Lung microvascular endothelial cell (primary cell): ENCODE measurements around the gene ITGA1. TPM values are rescaled to one million over a fixed set of nuclear protein-coding genes. Genes with fewer than 3 reads are reported as not detected.
"Not testable (repeated sequence)": the region's sequence is repeated elsewhere in the genome, so short reads cannot be mapped to it uniquely, and the experiment has no call there.

Experiments
- DNase-seq, 2 donors: peaks; one replicate each; pipeline versions ENCODE4 v3.0.0 to v3.0.0-alpha.2; 2010; ENCODE audit warnings: low read depth in 2 of 2
- total RNA-seq: library from RNA; depleted of rRNA; stranded (reverse); fragments of >200 nt; gene quantifications from 2 replicates; pipeline ENCODE4 v1.2.1, GENCODE V29; 2014

ITGA1 gene
- total RNA-seq, 1 donor from 2014 or later, result 43.8 TPM

- DNase-seq, result peak; percentile 77
Observed at GRCh38 chr5:52800394-52801213, 12.9 kb downstream of the ITGA1 start.

- DNase-seq, result peak; percentile 48 to 52
Observed at GRCh38 chr5:52801329-52801728, 13.6 kb downstream of the ITGA1 start.

GRCh38 chr5:52802272-52802973, 14.7 kb downstream of the ITGA1 start:
- DNase-seq, result no peak

GRCh38 chr5:52802974-52803336, 15.2 kb downstream of the ITGA1 start:
- no peak for DNase-seq

DNA sequence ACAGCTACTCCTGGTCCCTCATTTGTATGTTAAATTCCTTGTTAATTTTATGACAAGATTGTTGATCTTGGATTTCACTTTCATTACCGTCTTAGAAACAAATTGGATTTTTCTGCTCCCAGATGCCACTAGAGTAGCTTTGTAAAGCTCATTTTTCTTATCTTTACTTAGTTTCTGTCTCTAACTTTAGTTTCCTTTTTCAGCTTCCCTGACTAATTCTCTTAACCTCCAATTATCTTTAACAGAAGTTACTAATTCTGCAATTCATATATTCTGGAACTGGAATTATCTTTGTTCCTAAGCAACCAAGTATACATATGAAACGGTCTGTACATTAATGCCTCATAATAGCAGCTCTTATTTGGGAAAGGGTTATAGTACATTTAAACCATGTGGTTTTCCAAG, 16.7 kb downstream of the ITGA1 start:
- no peak for DNase-seq

- DNase-seq, result no peak
Observed at GRCh38 chr5:52804981-52805380, 17.3 kb downstream of the ITGA1 start.

GRCh38 chr5:52805615-52806014, 17.9 kb downstream of the ITGA1 start:
- DNase-seq, result no peak

DNA sequence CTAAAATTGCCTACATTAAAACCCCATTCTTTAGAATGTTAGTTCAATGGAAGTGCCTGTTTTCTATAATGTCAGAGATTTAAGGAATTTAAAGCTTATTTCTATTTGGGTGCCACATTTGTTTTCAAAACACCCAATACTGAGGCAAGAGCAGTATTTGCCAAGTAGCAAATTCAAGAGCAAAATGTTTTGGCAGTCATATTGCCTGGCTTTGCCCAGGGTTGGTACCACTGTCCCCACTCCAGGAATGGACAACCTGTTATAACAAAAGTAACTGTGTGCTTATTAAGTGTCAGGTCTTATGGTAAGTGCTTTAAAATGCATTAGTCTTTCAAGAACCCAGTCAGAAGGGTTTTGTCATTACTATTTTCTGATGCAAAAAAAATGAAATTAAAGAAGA, 19.3 kb downstream of the ITGA1 start:
- no peak for DNase-seq

DNA sequence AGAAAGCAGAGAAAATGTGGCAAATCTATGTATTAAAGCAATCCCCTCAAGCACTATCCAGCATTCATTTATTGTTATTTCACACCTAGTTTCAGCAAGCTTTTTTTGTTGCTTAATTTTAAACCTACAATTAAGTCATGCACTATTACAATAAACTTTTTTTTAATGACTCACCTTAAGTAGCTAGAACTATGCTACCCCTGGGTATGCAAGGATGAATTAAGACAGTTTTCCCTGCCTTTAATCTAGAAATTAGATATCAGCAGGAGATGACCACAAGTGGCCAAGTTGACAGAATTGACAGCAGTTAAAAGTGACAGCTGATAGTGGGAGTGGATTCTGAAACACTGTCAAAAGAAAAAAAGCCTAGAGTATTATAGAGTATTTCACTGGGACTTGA, 20.0 kb downstream of the ITGA1 start:
- DNase-seq, result no peak

DNA sequence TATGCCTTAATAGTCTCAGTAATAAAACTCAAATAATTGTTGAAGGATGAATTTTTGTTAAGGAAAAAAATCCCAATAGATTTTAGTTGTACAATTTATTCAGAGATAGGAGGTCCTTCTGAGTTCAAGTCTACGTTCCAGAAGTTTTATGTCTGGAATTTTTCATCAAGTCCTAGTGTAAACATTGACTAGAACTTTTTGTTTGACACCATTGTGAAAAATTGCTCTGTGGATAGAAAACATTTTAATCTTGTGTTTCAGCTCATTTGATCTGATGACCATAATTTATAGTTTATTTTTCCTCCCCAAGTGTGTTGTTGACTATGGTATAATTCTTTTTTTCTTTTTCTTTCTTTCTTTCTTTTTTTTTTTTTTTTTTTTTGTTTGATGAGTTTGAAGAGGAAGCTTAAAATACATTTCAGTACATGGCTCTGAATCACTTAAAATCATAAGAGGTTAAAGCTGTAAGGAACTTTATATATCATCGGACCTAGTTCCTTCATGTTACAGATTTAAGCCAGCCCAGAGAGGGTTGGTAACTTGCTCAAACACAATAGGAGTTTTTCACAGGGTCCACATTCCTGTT, 20.7 kb downstream of the ITGA1 start:
- DNase-seq, result no peak

GRCh38 chr5:52809884-52810283, 22.2 kb downstream of the ITGA1 start:
- DNase-seq, result peak in 1 of 2 donors; percentile 24

- no peak for DNase-seq
Observed at GRCh38 chr5:52810426-52810825, 22.7 kb downstream of the ITGA1 start.

GRCh38 chr5:52811067-52811749, 23.5 kb downstream of the ITGA1 start:
- DNase-seq, result no peak

DNA sequence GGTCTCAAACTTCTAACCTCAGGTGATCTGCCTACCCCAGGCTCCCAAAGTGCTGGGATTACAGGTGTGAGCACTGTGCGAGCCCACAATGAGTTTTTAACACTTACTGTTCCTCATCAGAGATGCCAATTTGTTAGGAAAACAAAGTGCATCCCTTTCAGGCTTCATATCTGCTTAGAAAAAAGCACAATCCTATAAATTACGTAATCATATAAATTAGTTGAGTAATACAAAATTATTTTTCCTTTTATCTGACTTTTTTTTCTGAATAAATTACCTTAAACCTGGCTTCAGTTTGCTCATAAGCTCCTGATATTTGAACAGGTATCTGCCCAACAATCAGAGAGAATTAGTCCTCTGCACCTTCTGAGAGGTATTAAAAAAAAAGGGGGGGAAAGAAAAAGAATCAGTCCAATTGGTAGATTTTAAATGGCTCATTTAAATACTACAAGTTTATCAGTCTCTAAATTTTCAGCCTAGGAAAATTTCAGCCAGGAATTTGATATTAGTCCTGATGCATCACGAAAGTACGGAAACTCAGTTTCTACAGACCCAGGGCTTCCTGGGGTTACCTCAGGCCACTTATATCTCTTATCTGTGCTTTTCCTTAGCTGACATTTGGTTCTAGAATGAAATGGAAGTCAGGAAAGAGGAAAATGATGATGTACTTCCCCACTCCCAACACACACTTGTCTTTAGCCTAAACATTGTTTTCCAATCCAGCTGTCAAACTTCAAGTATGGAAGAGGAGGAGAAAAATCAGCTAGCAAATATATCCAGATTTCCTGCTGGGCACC, 26.8 kb downstream of the ITGA1 start:
- DNase-seq, result peak; percentile 49 to 59

DNA sequence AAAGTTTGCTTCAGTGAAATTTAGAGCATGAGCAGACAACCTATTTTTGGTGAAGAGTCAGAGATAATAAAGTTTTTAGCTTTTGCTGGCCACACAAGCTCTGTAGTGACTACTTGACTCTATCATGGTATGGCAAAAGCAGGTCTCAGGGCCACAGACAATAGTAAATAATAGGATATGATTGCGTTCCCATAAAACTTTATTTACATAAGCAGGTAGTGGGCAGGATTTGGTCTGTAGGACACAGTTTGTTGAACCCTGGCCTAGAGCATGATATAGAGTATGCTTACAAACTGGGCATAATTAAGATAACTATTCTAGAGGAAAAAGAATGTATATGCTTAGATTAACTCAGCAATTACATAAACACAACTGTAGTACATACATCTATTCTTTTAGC, 30.1 kb downstream of the ITGA1 start:
- no peak for DNase-seq

DNA sequence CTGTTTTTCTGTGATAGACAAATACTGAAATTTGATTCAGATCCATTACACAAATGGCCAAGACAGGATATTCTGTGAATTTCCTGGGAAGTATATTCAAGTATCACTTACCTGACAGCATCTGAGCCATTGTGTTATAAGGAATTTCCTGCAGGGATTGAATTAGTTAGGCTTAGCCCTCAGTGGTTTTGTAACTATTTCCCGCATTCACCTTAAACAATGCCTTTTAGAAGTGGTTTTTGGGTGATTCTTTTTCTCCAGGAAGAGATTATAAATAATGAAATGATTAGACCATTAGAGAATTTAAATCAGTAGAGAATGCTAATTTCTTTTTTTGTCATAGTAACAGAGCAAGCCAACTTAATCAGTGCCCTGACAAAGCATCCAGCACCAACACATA, 30.6 kb downstream of the ITGA1 start:
- DNase-seq, result no peak

- DNase-seq, result not testable (repeated sequence)
Observed at GRCh38 chr5:52818807-52819206, 31.1 kb downstream of the ITGA1 start.

GRCh38 chr5:52821901-52822300, 34.2 kb downstream of the ITGA1 start:
- peak in 1 of 2 donors; percentile 49 for DNase-seq

DNA sequence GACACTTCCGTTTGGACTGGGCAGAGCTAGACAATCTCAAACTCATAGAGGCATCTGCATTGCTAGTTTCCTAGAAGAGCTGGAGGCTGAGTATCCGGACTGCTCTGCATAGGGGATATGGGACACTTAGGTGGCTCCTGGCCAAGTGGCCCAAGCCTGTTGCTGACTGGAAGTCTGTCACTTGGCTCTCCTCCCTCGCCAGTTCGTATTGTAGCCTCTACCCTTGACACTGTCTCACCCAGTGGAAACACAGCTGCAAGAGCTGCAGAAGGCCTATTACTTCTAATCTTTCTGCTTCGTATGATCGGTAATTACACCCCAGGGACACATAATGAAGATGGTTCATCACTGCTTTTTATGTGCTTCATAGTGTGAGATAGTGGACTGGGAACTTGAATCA, 34.7 kb downstream of the ITGA1 start:
- peak in 1 of 2 donors; percentile 15 for DNase-seq

DNA sequence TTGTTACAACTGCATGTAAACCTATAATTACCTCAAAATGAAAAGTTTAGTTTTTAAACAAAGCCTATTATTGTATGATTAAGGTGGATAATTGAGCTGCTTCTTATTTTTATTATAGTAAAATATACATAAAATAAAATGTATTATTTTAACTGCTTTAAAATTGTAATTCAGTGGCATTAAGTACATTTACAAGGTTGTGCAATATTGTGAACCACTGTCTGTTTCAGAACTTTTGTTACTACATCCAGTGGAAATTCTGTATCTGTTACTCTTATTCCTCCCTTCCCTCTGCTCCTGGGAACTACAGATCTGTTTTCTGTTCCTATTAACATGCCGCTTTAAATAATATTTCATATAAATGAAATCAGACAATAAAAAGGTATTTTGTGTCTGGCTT, 37.1 kb downstream of the ITGA1 start:
- no peak for DNase-seq

GRCh38 chr5:52825826-52826225, 38.1 kb downstream of the ITGA1 start:
- DNase-seq, result no peak
